PC-3 (cell line): Measurements from ENCODE around the gene DMAP1. TPM values are rescaled to one million over a fixed set of nuclear protein-coding genes. Genes with fewer than 3 reads are reported as not detected.
"Not testable (repeated sequence)": the region's sequence is repeated elsewhere in the genome, so short reads cannot be mapped to it uniquely, and the experiment has no call there.

Experiments used
- ATAC-seq: fragments of 200-7000 bp; cut with Tn5 transposase; 2 replicates; pipeline ENCODE4 v1.9.1; 2020; ENCODE audit warnings: mild to moderate bottlenecking, moderate library complexity
- BruUV-seq: library from RNA; stranded (reverse); fragments of 400-500 nt; replicated peaks from 2 replicates; lab custom pipeline; 2021; lab: Mats Ljungman, UMichigan
- CTCF ChIA-PET: fragments of 300-600 bp; sonication (Branson Sonifier 250); formaldehyde crosslinking; loops from one replicate; lab custom pipeline; 2022; ENCODE audit warnings: antibody characterized with exemption; lab: Charles Lee
- POLR2A ChIA-PET: fragments of 300-600 bp; sonication (Branson Sonifier 250); formaldehyde crosslinking; loops from one replicate; lab custom pipeline; 2022; ENCODE audit warnings: antibody characterized with exemption; ENCODE audit not compliant: unreplicated experiment; lab: Charles Lee
- DNase-seq: peaks from one replicate; pipeline ENCODE4 v3.0.0-alpha.2; 2015
- H2AFZ ChIP-seq: fragments of 300-600 bp; sonication (generic); 2 replicates; pipeline ENCODE4 v1.6.0; 2016; ENCODE audit warnings: antibody characterized with exemption, low read length
- H3F3A ChIP-seq: fragments of 300-600 bp; sonication (generic); one replicate; pipeline ENCODE4 v1.6.0; 2017; ENCODE audit warnings: antibody characterized with exemption, low read length, control low read depth, mild to moderate bottlenecking; ENCODE audit not compliant: unreplicated experiment
- H3K27ac ChIP-seq: fragments of 300-600 bp; sonication (generic); 2 replicates; pipeline ENCODE4 v1.5.1; 2016; ENCODE audit warnings: mild to moderate bottlenecking, low read length
- H3K27me3 ChIP-seq: fragments of 300-600 bp; sonication (generic); 2 replicates; pipeline ENCODE4 v1.6.1; 2016; ENCODE audit warnings: low read length, mixed read lengths
- H3K36me3 ChIP-seq: fragments of 300-600 bp; sonication (generic); 2 replicates; pipeline ENCODE4 v1.6.1; 2016; ENCODE audit warnings: low read depth, mixed run types, low read length, mixed read lengths
- H3K4me1 ChIP-seq: fragments of 300-600 bp; sonication (generic); 2 replicates; pipeline ENCODE4 v1.5.1; 2016; ENCODE audit warnings: low read length; ENCODE audit not compliant: insufficient read depth
- H3K4me2 ChIP-seq: fragments of 300-600 bp; sonication (generic); 2 replicates; pipeline ENCODE4 v1.6.0; 2016; ENCODE audit warnings: low read length
- H3K4me3 ChIP-seq: fragments of 300-600 bp; sonication (generic); 2 replicates; pipeline ENCODE4 v1.5.1; 2016; ENCODE audit warnings: mild to moderate bottlenecking, low read length, mixed read lengths
- H3K79me2 ChIP-seq: fragments of 300-600 bp; sonication (generic); 2 replicates; pipeline ENCODE4 v1.6.1; 2017; ENCODE audit warnings: low read length, mixed read lengths
- H3K9ac ChIP-seq: fragments of 300-600 bp; sonication (generic); 2 replicates; pipeline ENCODE4 v1.6.0; 2016; ENCODE audit warnings: mild to moderate bottlenecking, low read length
- H3K9me2 ChIP-seq: fragments of 300-600 bp; sonication (generic); replicated peaks from 2 replicates; pipeline ENCODE4 v1.6.1; 2016; ENCODE audit warnings: mixed run types, low read length, mixed read lengths
- H3K9me3 ChIP-seq: fragments of 300-600 bp; sonication (generic); 2 replicates; pipeline ENCODE4 v1.6.1; 2016; ENCODE audit warnings: low read length, mixed read lengths
- H4K20me1 ChIP-seq: fragments of 300-600 bp; sonication (generic); 2 replicates; pipeline ENCODE4 v1.6.1; 2016; ENCODE audit warnings: low read length, mixed read lengths
- EZH2 ChIP-seq: fragments of 300-600 bp; sonication (generic); IDR thresholded peaks from one replicate; pipeline ENCODE4 v1.6.1; 2017; ENCODE audit warnings: antibody characterized with exemption, mild to moderate bottlenecking, low read length; ENCODE audit not compliant: unreplicated experiment
- EZH2phosphoT487 ChIP-seq: fragments of 300-600 bp; sonication (generic); IDR thresholded peaks from 2 replicates; pipeline ENCODE4 v1.6.1; 2018; ENCODE audit warnings: mild to moderate bottlenecking, antibody characterized with exemption, low read length, borderline replicate concordance
- intact Hi-C: fragments of 100-400 bp; cut with micrococcal nuclease; formaldehyde crosslinking; loops from 2 replicates; pipeline ENCODE4 v1.9.0; 2023
- total RNA-seq: library from RNA; depleted of rRNA; stranded (reverse); fragments of >200 nt; gene quantifications from 2 replicates; pipeline ENCODE4 v1.2.3, GENCODE V29; 2014
- TF ChIP-seq, protein P1 (sequence below): fragments of 300-600 bp; sonication (generic); conservative IDR thresholded peaks from 2 replicates; pipeline ENCODE4 v1.5.1; 2017; ENCODE audit warnings: antibody characterized with exemption, low read depth, mild to moderate bottlenecking, low read length

The DMAP1 gene
- total RNA-seq, 1 experiment from 2014 or later: 55.5 TPM

DNA sequence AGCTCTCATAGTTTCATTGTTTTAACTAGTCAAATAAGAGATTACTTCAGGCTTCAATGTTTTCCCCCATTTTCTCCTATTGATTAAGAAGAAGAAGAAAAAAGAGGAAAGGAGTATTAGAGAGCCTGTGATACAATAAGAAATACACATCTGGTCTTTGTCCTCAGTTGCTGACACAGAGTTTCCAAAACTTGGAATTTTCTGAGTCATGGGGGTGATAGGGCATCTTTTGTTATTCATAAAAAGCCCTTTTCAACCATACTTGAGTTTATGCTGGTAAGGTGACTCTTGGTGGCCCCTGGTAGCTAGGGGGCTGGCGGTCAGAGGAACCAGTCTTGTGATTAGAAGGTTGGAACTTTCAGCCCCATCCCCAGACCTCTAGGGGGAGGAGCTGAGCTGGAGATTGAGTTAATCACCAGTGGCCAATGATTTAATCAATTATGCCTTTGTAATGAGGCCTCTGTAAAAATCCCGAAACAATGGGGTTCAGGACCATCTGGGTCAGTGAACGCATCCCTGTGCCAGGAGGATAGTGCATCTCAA, 42.9 kb upstream of the DMAP1 start:
- no peak overlapping the region for H3K4me3 ChIP-seq
- H3K27me3 ChIP-seq: no peaks in the 10 kb centered on the region
- intact Hi-C loops: no loop called here
- BruUV-seq: no TSS peak
- DNase-seq: peak; percentile 14
- H3K9me2 ChIP-seq: no peaks in the 10 kb centered on the region
- no peaks in the 10 kb centered on the region for H3K4me1 ChIP-seq
- no peaks in the 10 kb centered on the region for H3K79me2 ChIP-seq
- ChIA-PET CTCF (no interaction called here), POLR2A (no interaction called here)
- H3K36me3 ChIP-seq: no peaks in the 10 kb centered on the region
- H3K9me3 ChIP-seq: 0 out of 2 replicates have a peak, but pooled peaks cover 13% of the 10 kb centered on the region
- H3F3A ChIP-seq: no peaks in the 10 kb centered on the region
- H3K9ac ChIP-seq: no peak overlapping the region
- no peak overlapping the region for H2AFZ ChIP-seq
- H3K4me2 ChIP-seq: no peak overlapping the region
- H3K27ac ChIP-seq: no peak overlapping the region
- ATAC-seq: no peak
- H4K20me1 ChIP-seq: no peaks in the 10 kb centered on the region
- TF ChIP-seq, protein P1, sequence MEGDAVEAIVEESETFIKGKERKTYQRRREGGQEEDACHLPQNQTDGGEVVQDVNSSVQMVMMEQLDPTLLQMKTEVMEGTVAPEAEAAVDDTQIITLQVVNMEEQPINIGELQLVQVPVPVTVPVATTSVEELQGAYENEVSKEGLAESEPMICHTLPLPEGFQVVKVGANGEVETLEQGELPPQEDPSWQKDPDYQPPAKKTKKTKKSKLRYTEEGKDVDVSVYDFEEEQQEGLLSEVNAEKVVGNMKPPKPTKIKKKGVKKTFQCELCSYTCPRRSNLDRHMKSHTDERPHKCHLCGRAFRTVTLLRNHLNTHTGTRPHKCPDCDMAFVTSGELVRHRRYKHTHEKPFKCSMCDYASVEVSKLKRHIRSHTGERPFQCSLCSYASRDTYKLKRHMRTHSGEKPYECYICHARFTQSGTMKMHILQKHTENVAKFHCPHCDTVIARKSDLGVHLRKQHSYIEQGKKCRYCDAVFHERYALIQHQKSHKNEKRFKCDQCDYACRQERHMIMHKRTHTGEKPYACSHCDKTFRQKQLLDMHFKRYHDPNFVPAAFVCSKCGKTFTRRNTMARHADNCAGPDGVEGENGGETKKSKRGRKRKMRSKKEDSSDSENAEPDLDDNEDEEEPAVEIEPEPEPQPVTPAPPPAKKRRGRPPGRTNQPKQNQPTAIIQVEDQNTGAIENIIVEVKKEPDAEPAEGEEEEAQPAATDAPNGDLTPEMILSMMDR: no peak
- TF ChIP-seq EZH2phosphoT487 (no peak), EZH2 (no peak)

DNA sequence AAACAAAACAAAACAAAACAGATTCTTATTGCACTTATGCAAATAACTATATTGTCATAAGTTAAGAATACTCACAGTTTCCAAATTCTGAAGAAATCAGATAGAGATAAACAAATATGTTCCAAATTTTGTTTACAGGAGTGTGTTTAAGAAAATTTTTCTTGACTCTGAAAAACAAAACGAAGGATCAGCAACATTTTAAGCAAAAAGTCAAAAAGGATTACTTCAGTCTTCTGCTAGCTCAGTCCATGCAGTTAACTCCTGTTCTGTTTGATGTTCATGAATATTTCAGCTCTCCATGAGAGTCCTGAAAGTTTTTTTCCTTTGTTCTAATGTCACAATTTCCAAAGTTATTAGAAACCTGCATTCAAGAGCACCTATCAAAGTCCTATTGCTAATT, 38.6 kb upstream of the DMAP1 start:
- POLR2A ChIA-PET: no interaction called here

DNA sequence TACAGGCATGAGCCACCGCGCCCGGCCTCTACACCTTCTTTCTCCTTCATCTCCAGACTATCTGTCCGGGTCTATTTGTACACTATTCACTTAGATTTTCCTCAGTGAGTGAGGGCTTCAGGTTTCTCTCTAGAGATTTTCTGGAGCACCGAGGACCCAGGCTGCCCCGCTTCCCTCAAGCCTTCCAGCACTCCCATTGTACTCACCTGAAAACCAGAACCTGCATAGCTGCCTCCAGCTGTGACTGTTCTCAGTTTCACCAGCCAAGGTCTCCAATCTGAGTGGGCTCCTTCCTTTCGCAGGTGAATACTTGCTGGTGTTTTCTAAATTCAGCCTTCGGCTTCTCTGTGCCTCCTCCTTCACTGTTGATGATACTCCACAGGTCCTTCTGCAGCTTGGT, 12.9 kb upstream of the DMAP1 start:
- Histone ChIP-seq H3K4me3 (no peak overlapping the region), H3K9me3 (no peaks in the 10 kb centered on the region), H3F3A (no peaks in the 10 kb centered on the region), H4K20me1 (no peaks in the 10 kb centered on the region), H3K4me1 (no peaks in the 10 kb centered on the region), H2AFZ (no peak overlapping the region), H3K27me3 (no peaks in the 10 kb centered on the region), H3K36me3 (no peaks in the 10 kb centered on the region), H3K27ac (no peak overlapping the region), H3K9me2 (no peaks in the 10 kb centered on the region), H3K9ac (no peak overlapping the region), H3K4me2 (no peak overlapping the region), H3K79me2 (no peaks in the 10 kb centered on the region)
- ATAC-seq (no peak), DNase-seq (no peak)
- no TSS peak for BruUV-seq
- ChIA-PET POLR2A (no interaction called here), CTCF (no interaction called here)
- intact Hi-C loops: no loop called here
- TF ChIP-seq EZH2 (no peak), EZH2phosphoT487 (no peak)
- TF ChIP-seq, protein P1: no peak

More for the DNA sequence above, 38.6 kb upstream of the DMAP1 start:
- 0 out of 2 replicates have a peak, but pooled peaks cover 26% of the 10 kb centered on the region for H3K9me3 ChIP-seq
- no peaks in the 10 kb centered on the region for H3K9me2 ChIP-seq
- intact Hi-C loops: no loop called here
- no peaks in the 10 kb centered on the region for H3K4me1 ChIP-seq
- H3K79me2 ChIP-seq: no peaks in the 10 kb centered on the region
- H3F3A ChIP-seq: no peaks in the 10 kb centered on the region
- no TSS peak for BruUV-seq
- H3K4me2 ChIP-seq: no peak overlapping the region
- ATAC-seq: no peak
- no peaks in the 10 kb centered on the region for H3K36me3 ChIP-seq
- CTCF ChIA-PET: interaction anchor here (0.6 kb wide), 1 partner anchor 126 kb away, joined by 8 read pairs; no protein-coding TSS in a partner anchor
- H3K27ac ChIP-seq: no peak overlapping the region
- DNase-seq: peak; percentile 5
- TF ChIP-seq EZH2phosphoT487: no peak
- TF ChIP-seq, protein P1: no peak
- TF ChIP-seq EZH2: no peak
- no peak overlapping the region for H2AFZ ChIP-seq
- H3K9ac ChIP-seq: no peak overlapping the region
- no peaks in the 10 kb centered on the region for H4K20me1 ChIP-seq
- no peak overlapping the region for H3K4me3 ChIP-seq
- H3K27me3 ChIP-seq: no peaks in the 10 kb centered on the region

DNA sequence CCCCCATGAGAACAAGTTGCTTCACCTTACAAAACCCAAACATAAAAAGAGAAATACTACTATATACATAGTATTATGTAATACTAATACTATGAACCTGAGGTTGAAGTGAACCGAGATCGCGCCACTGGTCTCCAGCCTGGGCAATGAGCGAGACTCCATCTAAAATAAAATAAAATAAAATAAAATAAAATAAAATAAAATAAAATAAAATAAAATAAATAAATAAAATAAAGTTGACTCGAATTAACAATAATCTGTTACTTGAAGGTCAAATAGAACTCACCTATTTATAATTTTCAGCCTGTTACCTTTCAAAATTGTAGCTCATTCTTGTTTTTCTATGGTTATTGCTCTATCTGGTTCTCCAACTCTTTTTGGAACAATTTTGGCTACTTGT, 6.7 kb upstream of the DMAP1 start:
- DNase-seq, H3K36me3 ChIP-seq, BruUV-seq, H3K4me1 ChIP-seq, H3K9ac ChIP-seq, H3K4me3 ChIP-seq, H3K4me2 ChIP-seq, H2AFZ ChIP-seq, H3K9me2 ChIP-seq, H3K9me3 ChIP-seq, intact Hi-C loops, H3K27me3 ChIP-seq, ATAC-seq, H3K27ac ChIP-seq, H4K20me1 ChIP-seq, H3F3A ChIP-seq, POLR2A ChIA-PET, H3K79me2 ChIP-seq, CTCF ChIA-PET: not testable (repeated sequence)
